ENCODE data around the gene ZNF579. TPM values are rescaled to one million over a fixed set of nuclear protein-coding genes. Genes with fewer than 3 reads are reported as not detected.
"Not testable (repeated sequence)": the region's sequence is repeated elsewhere in the genome, so short reads cannot be mapped to it uniquely, and the experiment has no call there.

ZNF579 gene
- total RNA-seq, 2 experiments from 2014 or later: 7.2 TPM

- H3K9me3 Mint-ChIP-seq: peaks cover 3% of the 10 kb centered on the region
- ChIA-PET CTCF (no interaction called here), POLR2A (no interaction called here)
- intact Hi-C loops (cut with micrococcal nuclease): no loop called here
- H3K27ac Mint-ChIP-seq: no peak overlapping the region
- H3K36me3 Mint-ChIP-seq (ENCODE audit: low read depth): peaks cover 18% of the 10 kb centered on the region
- ATAC-seq (no peak), DNase-seq (no peak)
- H3K4me1 Mint-ChIP-seq (ENCODE audit: low read depth): peaks cover 19% of the 10 kb centered on the region
- no peak overlapping the region for H3K4me3 Mint-ChIP-seq
- TF ChIP-seq CTCF (IDR thresholded peaks at IDR 0.05): no peak
- H3K27me3 Mint-ChIP-seq: no peaks in the 10 kb centered on the region
Measured at GRCh38 chr19:55578031-55578760, 2.5 kb downstream of the ZNF579 start.

- no peak overlapping the region for H3K4me3 Mint-ChIP-seq
- POLR2A ChIA-PET: no interaction called here
- intact Hi-C loops (cut with micrococcal nuclease): no loop called here
Measured at GRCh38 chr19:55576746-55577145, 3.9 kb downstream of the ZNF579 start.

GRCh38 chr19:55573929-55574328 is 6.7 kb downstream of the ZNF579 start:
- peaks cover 12% of the 10 kb centered on the region for H3K36me3 Mint-ChIP-seq (ENCODE audit: low read depth)
- DNase-seq; H3K4me1 Mint-ChIP-seq (ENCODE audit: low read depth); ATAC-seq; H3K27me3 Mint-ChIP-seq; H3K4me3 Mint-ChIP-seq; H3K27ac Mint-ChIP-seq; POLR2A ChIA-PET; intact Hi-C loops (cut with micrococcal nuclease); H3K9me3 Mint-ChIP-seq: not testable (repeated sequence)
- CTCF ChIA-PET: interaction anchor here (0.7 to 0.9 kb wide), 3 partner anchors 33 to 70 kb away, joined by 3 read pairs; no protein-coding TSS in a partner anchor

More at GRCh38 chr19:55576746-55577145, 3.9 kb downstream of the ZNF579 start:
- ATAC-seq (no peak), DNase-seq (no peak)
- peaks cover 3% of the 10 kb centered on the region for H3K9me3 Mint-ChIP-seq
- no peak for TF ChIP-seq CTCF (IDR thresholded peaks at IDR 0.05)
- H3K4me1 Mint-ChIP-seq (ENCODE audit: low read depth): peaks cover 13% of the 10 kb centered on the region
- CTCF ChIA-PET: no interaction called here
- H3K27me3 Mint-ChIP-seq: peaks cover 1% of the 10 kb centered on the region
- H3K27ac Mint-ChIP-seq: no peak overlapping the region
- H3K36me3 Mint-ChIP-seq (ENCODE audit: low read depth): peaks cover 18% of the 10 kb centered on the region

GRCh38 chr19:55569477-55569876 is 11.2 kb downstream of the ZNF579 start:
- CTCF ChIA-PET: interaction anchor here (2.4 kb wide), 1 partner anchor 37 kb away, joined by 7 read pairs; no protein-coding TSS in a partner anchor
- H3K27ac Mint-ChIP-seq; DNase-seq; POLR2A ChIA-PET; intact Hi-C loops (cut with micrococcal nuclease); H3K4me1 Mint-ChIP-seq (ENCODE audit: low read depth); H3K27me3 Mint-ChIP-seq; ATAC-seq; H3K36me3 Mint-ChIP-seq (ENCODE audit: low read depth); H3K9me3 Mint-ChIP-seq; H3K4me3 Mint-ChIP-seq: not testable (repeated sequence)

DNA sequence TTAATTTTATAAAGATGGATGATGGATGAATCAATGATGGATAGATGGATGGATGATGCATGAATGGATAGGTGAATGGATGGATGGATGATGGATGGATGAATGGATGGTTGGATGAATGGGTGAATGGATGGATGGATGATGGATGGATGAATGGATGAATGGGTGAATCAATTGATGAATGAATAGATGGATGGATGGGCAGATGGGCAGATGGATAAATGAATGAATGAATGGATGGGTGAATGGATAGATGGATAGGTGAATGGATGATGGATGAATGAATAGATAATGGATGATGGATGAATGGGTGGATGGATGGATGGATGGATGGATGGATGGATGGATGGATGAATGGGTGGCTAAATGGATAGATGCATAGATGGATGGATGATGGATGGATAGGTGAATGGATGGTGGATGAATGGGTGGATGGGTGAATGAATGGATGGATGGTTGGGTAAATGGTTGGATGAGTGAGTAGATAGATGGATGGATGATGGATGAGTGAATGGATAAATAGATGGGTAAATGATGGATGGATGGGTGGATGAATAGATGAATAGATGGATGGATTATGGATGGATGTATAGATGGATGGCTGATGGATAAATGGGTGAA is 12.8 kb downstream of the ZNF579 start:
- Mint-ChIP-seq H3K9me3 (no peaks in the 10 kb centered on the region), H3K4me1 (ENCODE audit: low read depth) (no peaks in the 10 kb centered on the region), H3K27me3 (peaks cover 1% of the 10 kb centered on the region), H3K4me3 (no peak overlapping the region), H3K27ac (no peak overlapping the region), H3K36me3 (ENCODE audit: low read depth) (no peaks in the 10 kb centered on the region)
- ChIA-PET CTCF (interaction anchor here (1.3 kb wide), 1 partner anchor 64 kb away, joined by 3 read pairs; no protein-coding TSS in a partner anchor), POLR2A (no interaction called here)
- DNase-seq: no peak
- no peak for ATAC-seq
- intact Hi-C loops (cut with micrococcal nuclease): no loop called here
- TF ChIP-seq CTCF (IDR thresholded peaks at IDR 0.05): no peak

DNA sequence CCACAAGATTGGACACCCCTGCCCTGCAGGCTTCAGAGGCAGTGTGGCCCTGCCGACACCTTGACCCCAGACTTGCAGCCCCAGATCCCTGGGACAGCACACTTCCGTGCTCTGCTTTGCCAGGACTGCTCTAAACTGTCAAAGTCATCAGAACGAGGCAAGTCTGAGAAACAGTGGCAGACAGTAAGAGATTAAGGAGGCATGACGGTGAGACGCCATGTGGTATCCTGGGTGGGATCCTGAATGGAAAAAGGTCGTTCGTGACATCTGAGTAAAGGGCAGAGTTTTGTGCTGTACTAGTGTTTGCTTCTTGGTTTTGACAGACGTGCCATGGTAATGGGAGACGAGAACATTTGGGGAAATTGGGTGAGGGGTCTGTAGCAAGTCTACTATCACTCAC is 13.8 kb downstream of the ZNF579 start:
- Mint-ChIP-seq H3K27me3 (no peaks in the 10 kb centered on the region), H3K4me1 (ENCODE audit: low read depth) (no peaks in the 10 kb centered on the region), H3K27ac (no peak overlapping the region), H3K4me3 (no peak overlapping the region), H3K36me3 (ENCODE audit: low read depth) (no peaks in the 10 kb centered on the region), H3K9me3 (no peaks in the 10 kb centered on the region)
- no peak for DNase-seq
- ChIA-PET POLR2A (no interaction called here), CTCF (interaction anchor here (1.3 kb wide), 1 partner anchor 63 kb away, joined by 3 read pairs; no protein-coding TSS in a partner anchor)
- ATAC-seq: no peak
- intact Hi-C loops (cut with micrococcal nuclease): no loop called here
- no peak for TF ChIP-seq CTCF (IDR thresholded peaks at IDR 0.05)

Measured in activated CD8-positive, alpha-beta T cell treated with anti-CD3 and anti-CD28 coated beads for 36 hours (primary cell).